ENCODE results near the gene RNF168. TPM values are rescaled to one million over a fixed set of nuclear protein-coding genes. Genes with fewer than 3 reads are reported as not detected.
"Not testable (repeated sequence)": the region's sequence is repeated elsewhere in the genome, so short reads cannot be mapped to it uniquely, and the experiment has no call there.

RNF168 gene
- total RNA-seq, 1 donor from 2014 or later, result 32.0 TPM

DNA sequence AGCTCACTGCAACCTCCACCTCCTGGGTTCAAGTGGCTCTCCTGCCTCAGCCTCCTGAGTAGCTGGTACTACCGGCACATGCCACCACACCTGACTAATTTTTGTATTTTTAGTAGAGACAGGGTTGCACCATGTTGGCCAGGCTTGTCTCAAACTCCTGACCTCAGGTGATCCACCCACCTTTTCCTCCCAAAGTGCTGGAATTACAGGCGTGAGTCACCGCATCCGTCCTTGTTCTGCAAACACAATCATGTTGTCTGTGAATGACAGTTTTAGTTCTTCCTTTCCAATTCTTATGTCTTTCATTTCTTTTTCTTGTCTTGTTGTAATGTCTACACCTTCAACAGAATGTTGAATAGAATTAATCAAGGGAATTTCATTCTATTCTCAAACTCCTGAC lies 27.9 kb upstream of the RNF168 start:
- DNase-seq (ENCODE audit: low spot score), result no peak
- Mint-ChIP-seq H3K36me3 (ENCODE audit: low read depth, unreplicated experiment) (peaks cover 6% of the 10 kb centered on the region), H3K27me3 (ENCODE audit: unreplicated experiment) (peaks cover 5% of the 10 kb centered on the region), H3K4me1 (ENCODE audit: unreplicated experiment) (peaks cover 10% of the 10 kb centered on the region), H3K27ac (ENCODE audit: unreplicated experiment) (no peak overlapping the region), H3K4me3 (ENCODE audit: unreplicated experiment) (no peak overlapping the region), H3K9me3 (ENCODE audit: unreplicated experiment) (peaks cover 6% of the 10 kb centered on the region)
- TF ChIP-seq, protein P1, sequence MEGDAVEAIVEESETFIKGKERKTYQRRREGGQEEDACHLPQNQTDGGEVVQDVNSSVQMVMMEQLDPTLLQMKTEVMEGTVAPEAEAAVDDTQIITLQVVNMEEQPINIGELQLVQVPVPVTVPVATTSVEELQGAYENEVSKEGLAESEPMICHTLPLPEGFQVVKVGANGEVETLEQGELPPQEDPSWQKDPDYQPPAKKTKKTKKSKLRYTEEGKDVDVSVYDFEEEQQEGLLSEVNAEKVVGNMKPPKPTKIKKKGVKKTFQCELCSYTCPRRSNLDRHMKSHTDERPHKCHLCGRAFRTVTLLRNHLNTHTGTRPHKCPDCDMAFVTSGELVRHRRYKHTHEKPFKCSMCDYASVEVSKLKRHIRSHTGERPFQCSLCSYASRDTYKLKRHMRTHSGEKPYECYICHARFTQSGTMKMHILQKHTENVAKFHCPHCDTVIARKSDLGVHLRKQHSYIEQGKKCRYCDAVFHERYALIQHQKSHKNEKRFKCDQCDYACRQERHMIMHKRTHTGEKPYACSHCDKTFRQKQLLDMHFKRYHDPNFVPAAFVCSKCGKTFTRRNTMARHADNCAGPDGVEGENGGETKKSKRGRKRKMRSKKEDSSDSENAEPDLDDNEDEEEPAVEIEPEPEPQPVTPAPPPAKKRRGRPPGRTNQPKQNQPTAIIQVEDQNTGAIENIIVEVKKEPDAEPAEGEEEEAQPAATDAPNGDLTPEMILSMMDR (IDR thresholded peaks at IDR 0.05; ENCODE audit: unreplicated experiment), result no peak

DNA sequence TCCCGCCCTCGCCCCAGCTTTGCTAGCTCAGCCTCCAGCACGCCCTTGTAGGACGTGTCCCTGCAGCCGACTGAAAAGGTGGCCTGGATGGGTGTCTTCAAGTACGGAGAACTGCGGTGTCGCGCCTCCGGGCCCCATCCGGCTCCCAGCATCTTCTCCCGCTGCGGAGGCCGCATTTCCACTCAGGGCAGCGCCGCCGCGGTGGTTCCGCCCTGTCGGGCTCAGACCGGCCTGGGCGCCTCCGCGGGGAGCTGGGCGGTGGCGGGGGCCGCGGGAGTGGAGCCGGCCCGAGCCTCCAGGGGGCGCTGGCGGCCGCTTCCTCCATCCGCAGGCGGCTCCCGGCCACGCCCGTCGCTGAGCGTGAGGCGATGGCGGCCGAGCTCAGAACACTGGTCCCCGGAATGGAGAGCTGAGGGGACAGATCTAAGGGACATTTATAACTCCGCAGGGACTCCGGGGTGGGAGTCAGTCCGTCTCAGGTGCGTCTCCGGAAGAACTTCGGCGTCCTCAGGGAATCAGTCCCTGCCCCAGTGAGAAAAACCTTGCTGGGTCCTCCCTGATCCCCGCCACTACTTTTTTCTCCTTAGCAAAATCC lies 25.2 kb upstream of the RNF168 start:
- H3K4me3 Mint-ChIP-seq (ENCODE audit: unreplicated experiment), result no peak overlapping the region
- H3K36me3 Mint-ChIP-seq (ENCODE audit: low read depth, unreplicated experiment), result peaks cover 6% of the 10 kb centered on the region
- DNase-seq (ENCODE audit: low spot score), result peak; percentile 84
- H3K9me3 Mint-ChIP-seq (ENCODE audit: unreplicated experiment), result peaks cover 6% of the 10 kb centered on the region
- TF ChIP-seq, protein P1 (IDR thresholded peaks at IDR 0.05; ENCODE audit: unreplicated experiment), result peak; percentile 83
- H3K27ac Mint-ChIP-seq (ENCODE audit: unreplicated experiment), result no peak overlapping the region
- H3K27me3 Mint-ChIP-seq (ENCODE audit: unreplicated experiment), result peaks cover 8% of the 10 kb centered on the region
- peaks cover 9% of the 10 kb centered on the region for H3K4me1 Mint-ChIP-seq (ENCODE audit: unreplicated experiment)

DNA sequence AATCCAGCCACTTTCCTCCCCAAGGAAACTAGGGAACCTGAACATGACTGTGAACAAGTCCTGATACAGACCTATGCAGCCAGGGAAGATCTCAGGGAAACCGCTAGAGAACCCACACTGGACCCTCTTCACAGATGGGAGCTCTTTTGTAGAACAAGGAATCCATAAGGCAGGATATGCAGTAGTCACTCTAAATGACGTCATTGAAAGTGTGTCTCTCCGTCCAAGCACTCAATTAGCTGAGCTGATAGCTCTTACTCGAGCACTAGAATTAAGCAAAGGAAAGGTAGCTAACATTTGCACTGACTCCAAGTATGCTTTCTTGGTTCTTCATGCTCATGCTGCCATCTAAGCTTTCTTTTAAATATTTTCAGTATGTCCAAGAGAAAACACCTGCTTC lies 21.6 kb upstream of the RNF168 start:
- DNase-seq (ENCODE audit: low spot score), result no peak
- peaks cover 7% of the 10 kb centered on the region for H3K9me3 Mint-ChIP-seq (ENCODE audit: unreplicated experiment)
- no peak overlapping the region for H3K4me3 Mint-ChIP-seq (ENCODE audit: unreplicated experiment)
- TF ChIP-seq, protein P1 (IDR thresholded peaks at IDR 0.05; ENCODE audit: unreplicated experiment), result no peak
- H3K4me1 Mint-ChIP-seq (ENCODE audit: unreplicated experiment), result no peaks in the 10 kb centered on the region
- H3K27me3 Mint-ChIP-seq (ENCODE audit: unreplicated experiment), result peaks cover 5% of the 10 kb centered on the region
- H3K36me3 Mint-ChIP-seq (ENCODE audit: low read depth, unreplicated experiment), result peaks cover 13% of the 10 kb centered on the region
- no peak overlapping the region for H3K27ac Mint-ChIP-seq (ENCODE audit: unreplicated experiment)

DNA sequence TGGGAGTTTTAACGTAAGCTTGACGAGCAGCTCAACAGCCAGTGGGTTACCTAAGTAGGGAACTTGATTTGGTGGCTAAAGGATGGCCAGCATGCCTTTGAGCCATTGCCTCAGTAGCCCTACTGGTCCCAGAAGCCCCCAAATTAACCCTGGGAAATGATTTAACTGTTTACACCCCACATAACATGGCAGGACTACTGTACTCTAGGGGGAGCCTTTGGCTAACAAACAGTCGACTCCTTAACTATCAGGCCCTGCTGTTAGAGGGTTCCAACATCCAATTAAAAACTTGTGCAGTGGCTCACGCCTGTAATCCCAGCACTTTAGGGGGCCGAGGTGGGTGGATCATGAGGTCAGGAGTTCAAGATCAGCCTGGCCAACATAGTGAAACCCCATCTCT lies 21.0 kb upstream of the RNF168 start:
- H3K9me3 Mint-ChIP-seq (ENCODE audit: unreplicated experiment), result peaks cover 12% of the 10 kb centered on the region
- H3K27ac Mint-ChIP-seq (ENCODE audit: unreplicated experiment), result no peak overlapping the region
- no peak overlapping the region for H3K4me3 Mint-ChIP-seq (ENCODE audit: unreplicated experiment)
- TF ChIP-seq, protein P1 (IDR thresholded peaks at IDR 0.05; ENCODE audit: unreplicated experiment), result no peak
- H3K4me1 Mint-ChIP-seq (ENCODE audit: unreplicated experiment), result no peaks in the 10 kb centered on the region
- DNase-seq (ENCODE audit: low spot score), result no peak
- H3K36me3 Mint-ChIP-seq (ENCODE audit: low read depth, unreplicated experiment), result peaks cover 18% of the 10 kb centered on the region
- H3K27me3 Mint-ChIP-seq (ENCODE audit: unreplicated experiment), result peaks cover 5% of the 10 kb centered on the region

DNA sequence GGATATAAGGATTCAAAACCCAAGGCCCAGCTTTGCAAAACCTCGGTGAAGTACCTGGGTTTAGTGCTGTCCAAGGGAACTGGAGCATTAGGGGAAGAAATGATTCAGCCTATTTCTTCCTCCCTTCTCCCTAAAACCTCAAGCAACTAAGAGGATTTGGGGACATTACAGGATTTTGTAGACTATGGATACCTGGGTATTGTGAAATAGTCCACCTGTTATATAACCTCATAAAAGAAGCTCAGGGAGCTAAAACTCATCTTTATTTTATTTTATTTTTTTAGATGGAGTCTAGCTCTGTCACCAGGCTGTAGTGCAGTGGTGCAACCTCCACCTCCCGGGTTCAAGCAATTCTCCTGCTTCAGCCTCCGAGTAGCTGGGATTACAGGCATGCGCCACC lies 20.3 kb upstream of the RNF168 start:
- TF ChIP-seq, protein P1 (IDR thresholded peaks at IDR 0.05; ENCODE audit: unreplicated experiment), result no peak
- no peak overlapping the region for H3K4me3 Mint-ChIP-seq (ENCODE audit: unreplicated experiment)
- peaks cover 5% of the 10 kb centered on the region for H3K27me3 Mint-ChIP-seq (ENCODE audit: unreplicated experiment)
- peaks cover 25% of the 10 kb centered on the region for H3K36me3 Mint-ChIP-seq (ENCODE audit: low read depth, unreplicated experiment)
- no peaks in the 10 kb centered on the region for H3K4me1 Mint-ChIP-seq (ENCODE audit: unreplicated experiment)
- H3K9me3 Mint-ChIP-seq (ENCODE audit: unreplicated experiment), result peaks cover 18% of the 10 kb centered on the region
- DNase-seq (ENCODE audit: low spot score), result no peak
- no peak overlapping the region for H3K27ac Mint-ChIP-seq (ENCODE audit: unreplicated experiment)

DNA sequence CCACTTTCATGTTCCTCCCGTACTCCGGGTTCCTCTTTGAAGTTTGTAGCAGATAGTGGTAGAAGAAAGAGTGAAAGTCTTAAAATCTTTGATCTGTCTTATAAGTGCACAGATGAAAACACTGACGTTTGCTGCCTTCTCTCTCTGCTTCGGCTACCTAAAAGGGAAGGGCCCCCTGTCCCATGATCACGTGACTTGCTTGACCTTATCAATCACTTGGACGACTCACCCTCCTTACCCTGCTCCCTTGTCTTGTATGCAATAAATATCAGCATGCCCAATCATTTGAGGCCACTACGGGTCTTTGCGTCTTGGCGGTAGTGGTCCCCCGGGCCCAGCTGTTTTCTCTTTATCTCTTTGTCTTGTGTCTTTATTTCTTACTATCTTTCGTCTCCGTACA lies 17.7 kb upstream of the RNF168 start:
- not testable (repeated sequence) for H3K27me3 Mint-ChIP-seq (ENCODE audit: unreplicated experiment); DNase-seq (ENCODE audit: low spot score); H3K4me1 Mint-ChIP-seq (ENCODE audit: unreplicated experiment); H3K27ac Mint-ChIP-seq (ENCODE audit: unreplicated experiment)
- H3K9me3 Mint-ChIP-seq (ENCODE audit: unreplicated experiment), result peaks cover 27% of the 10 kb centered on the region
- H3K36me3 Mint-ChIP-seq (ENCODE audit: low read depth, unreplicated experiment), result peaks cover 32% of the 10 kb centered on the region
- H3K4me3 Mint-ChIP-seq (ENCODE audit: unreplicated experiment), result peak overlapping the region; percentile 16

All from endothelial cell (in vitro differentiated cells).